Panc1 (cell line): ENCODE data around the gene TCP11L2. TPM values are rescaled to one million over a fixed set of nuclear protein-coding genes. Genes with fewer than 3 reads are reported as not detected.

Source experiments
- ATAC-seq: fragments of 200-7000 bp; cut with Tn5 transposase; 2 replicates; pipeline ENCODE4 v1.9.1; 2020; ENCODE audit warnings: mild to moderate bottlenecking, moderate library complexity
- BruUV-seq: library from RNA; stranded (reverse); fragments of 400-500 nt; replicated peaks from 2 replicates; lab custom pipeline; 2021; lab: Mats Ljungman, UMichigan
- CTCF ChIA-PET: fragments of 300-600 bp; sonication (Branson Sonifier 250); formaldehyde crosslinking; loops from one replicate; lab custom pipeline; 2022; ENCODE audit warnings: antibody characterized with exemption; lab: Charles Lee
- POLR2A ChIA-PET: fragments of 300-600 bp; sonication (Branson Sonifier 250); formaldehyde crosslinking; loops from one replicate; lab custom pipeline; 2022; ENCODE audit warnings: antibody characterized with exemption; lab: Charles Lee
- DNase-seq: peaks from one replicate; pipeline ENCODE4 v3.0.0-alpha.2; 2010; ENCODE audit warnings: low read depth, low spot score
- H3K27ac ChIP-seq: 2 replicates; pipeline ENCODE4 v1.5.1; 2011; ENCODE audit warnings: mild to moderate bottlenecking, low read length, inconsistent platforms
- H3K27me3 ChIP-seq: fragments of 200-500 bp; sonication (Bioruptor generic); 2 replicates; pipeline ENCODE4 v1.6.0; 2014; ENCODE audit warnings: low read length, inconsistent platforms; ENCODE audit not compliant: control insufficient read depth, insufficient read depth
- H3K36me3 ChIP-seq: fragments of 200-500 bp; sonication (Bioruptor generic); 2 replicates; pipeline ENCODE4 v1.5.1; 2014; ENCODE audit warnings: inconsistent platforms, mild to moderate bottlenecking, low read length, moderate library complexity; ENCODE audit not compliant: control insufficient read depth, insufficient read depth
- H3K4me1 ChIP-seq: 2 replicates; pipeline ENCODE4 v1.5.1; 2011; ENCODE audit warnings: inconsistent platforms, mild to moderate bottlenecking, low read length, moderate library complexity; ENCODE audit not compliant: control insufficient read depth, insufficient read depth
- H3K4me3 ChIP-seq, 2 experiments: 2 replicates each; pipeline ENCODE4 v1.5.1; 2011 to 2012; ENCODE audit warnings: low read depth in 2 of 2, low read length in 2 of 2, mild to moderate bottlenecking in 2 of 2, inconsistent platforms in 1 of 2, moderate library complexity in 1 of 2
- H3K9me3 ChIP-seq: fragments of 200-500 bp; sonication (Bioruptor generic); 2 replicates; pipeline ENCODE4 v1.5.1; 2014; ENCODE audit warnings: low read depth, mild to moderate bottlenecking, inconsistent platforms, low read length, moderate library complexity; ENCODE audit not compliant: control insufficient read depth, insufficient read depth
- CTCF ChIP-seq: fragments of 450-650 bp; IDR thresholded peaks from 2 replicates; pipeline ENCODE4 v1.5.1; 2017; ENCODE audit warnings: mild to moderate bottlenecking
- POLR2AphosphoS5 ChIP-seq: IDR thresholded peaks from 2 replicates; pipeline ENCODE4 v1.6.1; 2012; ENCODE audit warnings: mild to moderate bottlenecking, low read depth, low read length, moderate library complexity
- REST ChIP-seq, 2 experiments: IDR thresholded peaks; 2 replicates each; pipeline ENCODE4 v1.6.1; 2011 to 2012; ENCODE audit warnings: low read depth in 2 of 2, control low read depth in 1 of 2, low read length in 1 of 2, mild to moderate bottlenecking in 1 of 2, moderate library complexity in 1 of 2; ENCODE audit not compliant: insufficient read depth in 1 of 2
- SIN3A ChIP-seq: IDR thresholded peaks from 2 replicates; pipeline ENCODE4 v1.6.1; 2012; ENCODE audit warnings: low read depth, mild to moderate bottlenecking, low read length, moderate library complexity, borderline replicate concordance; ENCODE audit not compliant: insufficient read depth
- TCF7L2 ChIP-seq: IDR thresholded peaks from 2 replicates; pipeline ENCODE4 v1.6.1; 2011; ENCODE audit warnings: mild to moderate bottlenecking, low read depth, low read length, inconsistent platforms
- in situ Hi-C: cut with HindIII; loops from 2 replicates; pipeline ENCODE4 v1.10.0; 2016; ENCODE audit warnings: low sequenced_read_pairs, low pct_unique_long_range_greater_than_20kb
- intact Hi-C: fragments of 100-400 bp; cut with micrococcal nuclease; formaldehyde crosslinking; loops from one replicate; pipeline ENCODE4 v1.10.0; 2022; ENCODE audit not compliant: unreplicated experiment
- total RNA-seq: library from RNA; stranded (reverse); gene quantifications from one replicate; pipeline ENCODE4 v1.2.1, GENCODE V29; 2021; ENCODE audit not compliant: unreplicated experiment

The TCP11L2 gene
- total RNA-seq, 1 experiment from 2014 or later, result 3.5 TPM

- no peak for ATAC-seq
- Histone ChIP-seq H3K36me3 (no peaks in the 10 kb centered on the region), H3K4me1 (peaks cover 6% of the 10 kb centered on the region; the same call in 1 of the 2 replicates), H3K9me3 (no peaks in the 10 kb centered on the region), H3K27me3 (no peaks in the 10 kb centered on the region), H3K27ac (no peak overlapping the region), H3K4me3 (no peak overlapping the region)
- ChIA-PET CTCF (no interaction called here), POLR2A (no interaction called here)
- intact Hi-C loops, result no loop called here
- in situ Hi-C loops, result no loop called here
- BruUV-seq, result no TSS peak
- DNase-seq, result no peak
- no peak for TF ChIP-seq REST (IDR thresholded peaks at IDR 0.05; ENCODE audit: insufficient read depth in 1 of 2, low read depth in 2 of 2, low read length in 1 of 2)
- TF ChIP-seq TCF7L2, result no peak
- TF ChIP-seq POLR2AphosphoS5, result no peak
- no peak for TF ChIP-seq CTCF
- TF ChIP-seq SIN3A, result no peak
Measured at GRCh38 chr12:106291342-106291741, 11.2 kb upstream of the TCP11L2 start.

GRCh38 chr12:106292339-106292738 is 10.2 kb upstream of the TCP11L2 start:
- Histone ChIP-seq H3K27ac (no peak overlapping the region), H3K4me3 (no peak overlapping the region), H3K27me3 (no peaks in the 10 kb centered on the region), H3K4me1 (peaks cover 6% of the 10 kb centered on the region; the same call in 1 of the 2 replicates), H3K9me3 (no peaks in the 10 kb centered on the region), H3K36me3 (no peaks in the 10 kb centered on the region)
- ATAC-seq (no peak), DNase-seq (no peak)
- CTCF ChIA-PET, result no interaction called here
- intact Hi-C loops, result no loop called here
- TF ChIP-seq POLR2AphosphoS5, result no peak
- TF ChIP-seq REST (IDR thresholded peaks at IDR 0.05; ENCODE audit: insufficient read depth in 1 of 2, low read depth in 2 of 2, low read length in 1 of 2), result no peak
- no peak for TF ChIP-seq CTCF
- TF ChIP-seq TCF7L2, result no peak
- TF ChIP-seq SIN3A, result no peak
- POLR2A ChIA-PET, result no interaction called here
- BruUV-seq, result no TSS peak
- in situ Hi-C loops, result no loop called here
